GM23338 (cell line): ENCODE results near the gene BACE2. TPM values are rescaled to one million over a fixed set of nuclear protein-coding genes. Genes with fewer than 3 reads are reported as not detected.
A peak's percentile ranks its signal among the peaks of the same experiment; 100 is the strongest.

Experiments
- ATAC-seq: fragments of 200-7000 bp; cut with Tn5 transposase; 3 replicates; pipeline ENCODE4 v1.9.1; 2020
- DNase-seq: peaks from one replicate; pipeline ENCODE4 v3.0.0-alpha.2; 2015; ENCODE audit warnings: low spot score
- H2AFZ ChIP-seq: fragments of 200-600 bp; sonication (generic); 2 replicates; pipeline ENCODE4 v1.8.0; 2016; ENCODE audit warnings: antibody characterized with exemption, mild to moderate bottlenecking, moderate library complexity
- H3F3A ChIP-seq: fragments of 200-600 bp; sonication (generic); replicated peaks from 2 replicates; pipeline ENCODE4 v1.8.0; 2017; ENCODE audit warnings: antibody characterized with exemption, mixed run types, low read depth
- H3K27ac ChIP-seq: fragments of 200-600 bp; sonication (generic); 2 replicates; pipeline ENCODE4 v1.6.1; 2016; ENCODE audit warnings: low read depth
- H3K27me3 ChIP-seq: fragments of 200-600 bp; sonication (generic); 2 replicates; pipeline ENCODE4 v1.8.0; 2016; ENCODE audit warnings: mild to moderate bottlenecking, mixed run types, moderate library complexity; ENCODE audit not compliant: insufficient read depth
- H3K36me3 ChIP-seq: fragments of 200-600 bp; sonication (generic); 2 replicates; pipeline ENCODE4 v1.8.0; 2016; ENCODE audit warnings: mild to moderate bottlenecking; ENCODE audit not compliant: insufficient read depth
- H3K4me1 ChIP-seq: fragments of 200-600 bp; sonication (generic); 2 replicates; pipeline ENCODE4 v1.8.0; 2016; ENCODE audit warnings: mild to moderate bottlenecking, moderate library complexity; ENCODE audit not compliant: insufficient read depth
- H3K4me2 ChIP-seq: fragments of 200-600 bp; sonication (generic); 2 replicates; pipeline ENCODE4 v1.7.1; 2017; ENCODE audit warnings: mixed run types
- H3K4me3 ChIP-seq: fragments of 200-600 bp; sonication (generic); 2 replicates; pipeline ENCODE4 v1.6.1; 2016; ENCODE audit warnings: mixed run types
- H3K79me2 ChIP-seq: fragments of 200-600 bp; sonication (generic); replicated peaks from 2 replicates; pipeline ENCODE4 v1.8.0; 2017; ENCODE audit warnings: mild to moderate bottlenecking; ENCODE audit not compliant: insufficient read depth
- H3K9me2 ChIP-seq: fragments of 200-600 bp; sonication (generic); 2 replicates; pipeline ENCODE4 v1.8.0; 2017; ENCODE audit not compliant: insufficient read depth
- H4K20me1 ChIP-seq: fragments of 200-600 bp; sonication (generic); replicated peaks from 2 replicates; pipeline ENCODE4 v1.8.0; 2017; ENCODE audit warnings: mild to moderate bottlenecking; ENCODE audit not compliant: insufficient read depth
- H3K27ac Mint-ChIP-seq: 2 replicates; pipeline ENCODE4 v1.8.0; 2020; ENCODE audit warnings: inconsistent platforms, mild to moderate bottlenecking, moderate library complexity, mixed read lengths
- H3K27me3 Mint-ChIP-seq: 3 replicates; pipeline ENCODE4 v1.8.0; 2022; ENCODE audit warnings: low read depth, mild to moderate bottlenecking, moderate library complexity, mixed read lengths, inconsistent platforms; ENCODE audit not compliant: insufficient read depth, poor library complexity
- H3K36me3 Mint-ChIP-seq: 3 replicates; pipeline ENCODE4 v1.8.0; 2021; ENCODE audit warnings: low read depth, mild to moderate bottlenecking, inconsistent platforms, moderate library complexity, mixed read lengths
- H3K4me1 Mint-ChIP-seq: 3 replicates; pipeline ENCODE4 v1.8.0; 2020; ENCODE audit warnings: mild to moderate bottlenecking, inconsistent platforms, mixed read lengths
- H3K4me3 Mint-ChIP-seq: 3 replicates; pipeline ENCODE4 v1.8.0; 2021; ENCODE audit warnings: moderate library complexity, mild to moderate bottlenecking, inconsistent platforms, mixed read lengths
- H3K9me3 Mint-ChIP-seq: 3 replicates; pipeline ENCODE4 v1.8.0; 2020; ENCODE audit warnings: moderate library complexity, mild to moderate bottlenecking, inconsistent platforms, mixed read lengths
- CREB1 ChIP-seq: fragments of 250-450 bp; sonication (Bioruptor Pico); IDR thresholded peaks from 2 replicates; pipeline ENCODE4 v1.5.0; 2020; ENCODE audit warnings: low read depth, mild to moderate bottlenecking, moderate library complexity
- ETS1 ChIP-seq: IDR thresholded peaks from 2 replicates; pipeline ENCODE4 v1.6.1; 2016; ENCODE audit warnings: antibody characterized with exemption
- EZH2 ChIP-seq: fragments of 200-600 bp; sonication (generic); IDR thresholded peaks from one replicate; pipeline ENCODE4 v1.8.0; 2017; ENCODE audit warnings: antibody characterized with exemption, mild to moderate bottlenecking, low read depth; ENCODE audit not compliant: unreplicated experiment
- EZH2phosphoT487 ChIP-seq: fragments of 200-600 bp; sonication (generic); IDR thresholded peaks from one replicate; pipeline ENCODE4 v1.8.1; 2018; ENCODE audit warnings: antibody characterized with exemption; ENCODE audit not compliant: unreplicated experiment
- JUNB ChIP-seq: IDR thresholded peaks from one replicate; pipeline ENCODE4 v1.6.1; 2016; ENCODE audit warnings: antibody characterized with exemption; ENCODE audit not compliant: unreplicated experiment
- NANOG ChIP-seq: IDR thresholded peaks from 2 replicates; pipeline ENCODE4 v1.6.1; 2016; ENCODE audit warnings: antibody characterized with exemption, borderline replicate concordance
- POLR2AphosphoS5 ChIP-seq: IDR thresholded peaks from 2 replicates; pipeline ENCODE4 v1.6.1; 2016; ENCODE audit warnings: antibody characterized with exemption, low read depth
- REST ChIP-seq: IDR thresholded peaks from one replicate; pipeline ENCODE4 v1.6.1; 2018; ENCODE audit warnings: antibody characterized with exemption; ENCODE audit not compliant: unreplicated experiment
- STAT1 ChIP-seq: IDR thresholded peaks from one replicate; pipeline ENCODE4 v1.6.1; 2016; ENCODE audit warnings: antibody characterized with exemption; ENCODE audit not compliant: unreplicated experiment
- ZNF114 ChIP-seq: fragments of 250-450 bp; sonication (Bioruptor Pico); IDR thresholded peaks from 2 replicates; pipeline ENCODE4 v1.5.0; 2020; ENCODE audit warnings: mild to moderate bottlenecking, moderate library complexity
- ZNF331 ChIP-seq: fragments of 250-450 bp; sonication (Bioruptor Pico); IDR thresholded peaks from 2 replicates; pipeline ENCODE4 v1.5.0; 2020; ENCODE audit warnings: low read depth, mild to moderate bottlenecking, moderate library complexity
- polyA plus RNA-seq: library from polyadenylated mRNA; unstranded; fragments of >200 nt; fragmentation: Nextera tagmentation; extraction: Ambion mirVana; gene quantifications from 2 replicates; pipeline ENCODE4 v1.2.1, GENCODE V29; 2016
- total RNA-seq: library from RNA; depleted of rRNA; stranded (reverse); fragments of >200 nt; shearing (Covaris generic); gene quantifications from 2 replicates; pipeline ENCODE4 v1.2.3, GENCODE V29; 2014
- TF ChIP-seq, protein P1 (sequence below), 2 experiments: fragments of 200-600 bp in 1 of 2; sonication (generic) in 1 of 2; conservative IDR thresholded peaks; 2 replicates each; pipeline versions ENCODE4 v1.5.1 to v1.6.1; 2016 to 2017; ENCODE audit warnings: antibody characterized with exemption in 2 of 2, low read depth in 2 of 2, mild to moderate bottlenecking in 2 of 2, moderate library complexity in 1 of 2

Gene BACE2
- total and polyA plus RNA-seq, 2 experiments from 2014 or later = 3.5 to 6.8 TPM

- TF ChIP-seq REST = no peak
- no peak for TF ChIP-seq NANOG
- no peak for TF ChIP-seq EZH2phosphoT487
- TF ChIP-seq STAT1 = no peak
- TF ChIP-seq ZNF114 = no peak
- no peak for TF ChIP-seq POLR2AphosphoS5
- no peak for TF ChIP-seq JUNB
- no peak for TF ChIP-seq ETS1
- TF ChIP-seq ZNF331 (CRISPR knock-in tag) = no peak
- no peak for TF ChIP-seq CREB1 (CRISPR knock-in tag)
- TF ChIP-seq EZH2 = no peak
Observed at GRCh38 chr21:41222247-41223068, 54.5 kb downstream of the BACE2 start (continued).

- DNase-seq (no peak), ATAC-seq (no peak)
- Histone ChIP-seq H3K4me1 (peaks cover 4% of the 10 kb centered on the region; the same call in 1 of the 2 replicates), H3K36me3 (no peaks in the 10 kb centered on the region), H3K79me2 (no peaks in the 10 kb centered on the region), H3K27me3 (no peaks in the 10 kb centered on the region), H2AFZ (no peak overlapping the region), H3F3A (no peaks in the 10 kb centered on the region), H4K20me1 (no peaks in the 10 kb centered on the region), H3K27ac (no peak overlapping the region), H3K4me2 (no peak overlapping the region), H3K9me2 (peaks cover 9% of the 10 kb centered on the region), H3K4me3 (no peak overlapping the region)
- H3K4me1 Mint-ChIP-seq = peaks cover 8% of the 10 kb centered on the region; the same call in 2 of the 3 replicates
- 0 out of 2 replicates have a peak overlapping the region, but pooled peaks have one; percentile 43 for H3K27ac Mint-ChIP-seq
- H3K9me3 Mint-ChIP-seq = peaks cover 4% of the 10 kb centered on the region; the same call in 2 of the 3 replicates
- peaks cover 4% of the 10 kb centered on the region; the same call in 2 of the 3 replicates for H3K36me3 Mint-ChIP-seq
- peaks cover under 1% of the 10 kb centered on the region for H3K27me3 Mint-ChIP-seq
- H3K4me3 Mint-ChIP-seq = no peak overlapping the region
- TF ChIP-seq, protein P1, sequence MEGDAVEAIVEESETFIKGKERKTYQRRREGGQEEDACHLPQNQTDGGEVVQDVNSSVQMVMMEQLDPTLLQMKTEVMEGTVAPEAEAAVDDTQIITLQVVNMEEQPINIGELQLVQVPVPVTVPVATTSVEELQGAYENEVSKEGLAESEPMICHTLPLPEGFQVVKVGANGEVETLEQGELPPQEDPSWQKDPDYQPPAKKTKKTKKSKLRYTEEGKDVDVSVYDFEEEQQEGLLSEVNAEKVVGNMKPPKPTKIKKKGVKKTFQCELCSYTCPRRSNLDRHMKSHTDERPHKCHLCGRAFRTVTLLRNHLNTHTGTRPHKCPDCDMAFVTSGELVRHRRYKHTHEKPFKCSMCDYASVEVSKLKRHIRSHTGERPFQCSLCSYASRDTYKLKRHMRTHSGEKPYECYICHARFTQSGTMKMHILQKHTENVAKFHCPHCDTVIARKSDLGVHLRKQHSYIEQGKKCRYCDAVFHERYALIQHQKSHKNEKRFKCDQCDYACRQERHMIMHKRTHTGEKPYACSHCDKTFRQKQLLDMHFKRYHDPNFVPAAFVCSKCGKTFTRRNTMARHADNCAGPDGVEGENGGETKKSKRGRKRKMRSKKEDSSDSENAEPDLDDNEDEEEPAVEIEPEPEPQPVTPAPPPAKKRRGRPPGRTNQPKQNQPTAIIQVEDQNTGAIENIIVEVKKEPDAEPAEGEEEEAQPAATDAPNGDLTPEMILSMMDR (conservative IDR thresholded peaks at IDR 0.05; ENCODE audit: low read depth in 2 of 2) = no peak
- TF ChIP-seq EZH2phosphoT487 = no peak
- TF ChIP-seq ZNF331 (CRISPR knock-in tag) = no peak
- TF ChIP-seq EZH2 = no peak
- no peak for TF ChIP-seq JUNB
- no peak for TF ChIP-seq STAT1
- no peak for TF ChIP-seq CREB1 (CRISPR knock-in tag)
- no peak for TF ChIP-seq POLR2AphosphoS5
- TF ChIP-seq ETS1 = no peak
- TF ChIP-seq REST = no peak
- no peak for TF ChIP-seq NANOG
Observed at GRCh38 chr21:41226853-41227252, 58.9 kb downstream of the BACE2 start.
